Measurements from ENCODE around the gene UGGT1.
"Not testable (repeated sequence)": the region's sequence is repeated elsewhere in the genome, so short reads cannot be mapped to it uniquely, and the experiment has no call there.

UGGT1 gene

GRCh38 chr2:128206245-128206644, 115.2 kb downstream of the UGGT1 start:
- H4K8ac ChIP-seq (ENCODE audit: low read length), result no peak overlapping the region
- no peak overlapping the region for H3K27ac ChIP-seq (ENCODE audit: low read length, poor library complexity, severe bottlenecking)
- H3K4me2 ChIP-seq (ENCODE audit: low read length, poor library complexity, severe bottlenecking), result no peak overlapping the region
- no peak overlapping the region for H3K23ac ChIP-seq (ENCODE audit: low read length in 2 of 2)
- H2BK120ac ChIP-seq (ENCODE audit: low read depth, low read length), result no peak overlapping the region
- H3K4me3 ChIP-seq (ENCODE audit: insufficient read depth in 1 of 2, low read depth in 1 of 2, low read length in 2 of 2), result no peak overlapping the region
- H2AFZ ChIP-seq (ENCODE audit: low read depth, low read length), result no peak overlapping the region
- no peak overlapping the region for H2BK15ac ChIP-seq (ENCODE audit: low read depth, poor library complexity, severe bottlenecking)
- H3K27me3 ChIP-seq (ENCODE audit: control insufficient read depth in 1 of 2, insufficient read depth in 1 of 2, low read length in 2 of 2), result no peaks in the 10 kb centered on the region
- no peak overlapping the region for H2BK12ac ChIP-seq (ENCODE audit: low read length in 2 of 2)
- H3K79me1 ChIP-seq (replicated peaks; ENCODE audit: low read length, poor library complexity, severe bottlenecking), result no peaks in the 10 kb centered on the region
- H3K36me3 ChIP-seq (ENCODE audit: control insufficient read depth in 1 of 2, insufficient read depth in 2 of 2, low read depth in 1 of 2, low read length in 2 of 2), result no peaks in the 10 kb centered on the region
- no peak for DNase-seq
- H2AK5ac ChIP-seq (ENCODE audit: low read length, severe bottlenecking), result no peak overlapping the region
- no peaks in the 10 kb centered on the region for H3K9me3 ChIP-seq (ENCODE audit: control insufficient read depth, low read length)
- H3K4me1 ChIP-seq (ENCODE audit: control insufficient read depth, insufficient read depth, low read depth, low read length), result no peaks in the 10 kb centered on the region
- no peak overlapping the region for H3K18ac ChIP-seq (ENCODE audit: low read depth in 1 of 2, low read length in 2 of 2)
- no peak overlapping the region for H2BK5ac ChIP-seq (ENCODE audit: low read depth, low read length, poor library complexity, severe bottlenecking)
- H4K91ac ChIP-seq (ENCODE audit: low read length), result no peak overlapping the region
- H3K14ac ChIP-seq (ENCODE audit: low read length in 2 of 2), result no peak overlapping the region
- H3K4ac ChIP-seq (ENCODE audit: low read depth in 1 of 2, low read length in 2 of 2), result no peak overlapping the region
- no peak overlapping the region for H3K9ac ChIP-seq (ENCODE audit: low read length)
- 58% methylated on average over 3 of the region's 3 CpGs for WGBS

GRCh38 chr2:128208023-128208422, 117.0 kb downstream of the UGGT1 start:
- Histone ChIP-seq H2BK15ac (ENCODE audit: low read depth, poor library complexity, severe bottlenecking) (no peak overlapping the region), H3K27ac (ENCODE audit: low read length, poor library complexity, severe bottlenecking) (no peak overlapping the region), H2AK5ac (ENCODE audit: low read length, severe bottlenecking) (no peak overlapping the region), H3K36me3 (ENCODE audit: control insufficient read depth in 1 of 2, insufficient read depth in 2 of 2, low read depth in 1 of 2, low read length in 2 of 2) (no peaks in the 10 kb centered on the region), H3K14ac (ENCODE audit: low read length in 2 of 2) (no peak overlapping the region), H3K27me3 (ENCODE audit: control insufficient read depth in 1 of 2, insufficient read depth in 1 of 2, low read length in 2 of 2) (peaks cover 0 to 4% of the 10 kb centered on the region in 2 experiments), H3K4me3 (ENCODE audit: insufficient read depth in 1 of 2, low read depth in 1 of 2, low read length in 2 of 2) (no peak overlapping the region), H3K23ac (ENCODE audit: low read length in 2 of 2) (no peak overlapping the region), H4K8ac (ENCODE audit: low read length) (no peak overlapping the region), H3K18ac (ENCODE audit: low read depth in 1 of 2, low read length in 2 of 2) (no peak overlapping the region), H2BK12ac (ENCODE audit: low read length in 2 of 2) (no peak overlapping the region), H3K4ac (ENCODE audit: low read depth in 1 of 2, low read length in 2 of 2) (no peak overlapping the region), H4K91ac (ENCODE audit: low read length) (no peak overlapping the region), H3K9ac (ENCODE audit: low read length) (no peak overlapping the region), H2AFZ (ENCODE audit: low read depth, low read length) (no peak overlapping the region), H3K4me1 (ENCODE audit: control insufficient read depth, insufficient read depth, low read depth, low read length) (no peaks in the 10 kb centered on the region), H3K4me2 (ENCODE audit: low read length, poor library complexity, severe bottlenecking) (no peak overlapping the region), H2BK120ac (ENCODE audit: low read depth, low read length) (no peak overlapping the region), H3K79me1 (replicated peaks; ENCODE audit: low read length, poor library complexity, severe bottlenecking) (no peaks in the 10 kb centered on the region), H3K9me3 (ENCODE audit: control insufficient read depth, low read length) (no peaks in the 10 kb centered on the region), H2BK5ac (ENCODE audit: low read depth, low read length, poor library complexity, severe bottlenecking) (no peak overlapping the region)
- 92% methylated on average over 23 of the region's 23 CpGs for WGBS
- DNase-seq, result no peak

DNA sequence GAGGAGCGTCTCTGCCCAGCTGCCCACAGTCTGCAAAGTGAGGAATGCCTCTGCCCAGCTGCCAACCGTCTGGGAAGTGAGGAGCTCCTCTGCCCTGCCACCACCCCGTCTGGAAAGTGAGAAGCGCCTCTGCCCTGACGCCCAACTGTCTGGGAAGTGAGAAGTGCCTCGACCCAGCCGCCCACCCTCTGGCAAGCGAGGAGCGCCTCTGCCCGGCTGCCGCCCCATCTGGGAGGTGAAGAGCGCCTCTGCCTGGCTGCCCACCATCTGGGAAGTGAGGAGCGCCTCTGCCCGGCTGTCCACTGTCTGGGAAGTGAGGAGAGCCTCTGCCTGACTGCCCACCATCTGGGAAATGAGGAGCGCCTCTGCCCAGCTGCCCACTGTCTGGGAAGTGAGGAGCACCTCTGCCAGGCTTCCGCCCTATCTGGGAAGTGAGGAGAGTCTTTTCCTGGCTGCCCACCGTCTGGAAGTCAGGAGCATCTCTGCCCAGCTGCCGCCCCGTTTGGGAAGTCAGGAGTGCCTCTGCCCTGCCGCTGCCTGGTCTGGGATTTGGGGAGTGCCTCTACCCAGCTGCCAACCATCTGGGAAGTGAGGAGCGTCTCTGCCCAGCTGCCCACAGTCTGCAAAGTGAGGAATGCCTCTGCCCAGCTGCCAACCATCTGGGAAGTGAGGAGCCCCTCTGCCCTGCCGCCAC, 117.8 kb downstream of the UGGT1 start:
- not testable (repeated sequence) for H3K27ac ChIP-seq (ENCODE audit: low read length, poor library complexity, severe bottlenecking); H3K14ac ChIP-seq (ENCODE audit: low read length in 2 of 2); H2AK5ac ChIP-seq (ENCODE audit: low read length, severe bottlenecking); H2BK15ac ChIP-seq (ENCODE audit: low read depth, poor library complexity, severe bottlenecking); H3K36me3 ChIP-seq (ENCODE audit: control insufficient read depth in 1 of 2, insufficient read depth in 2 of 2, low read depth in 1 of 2, low read length in 2 of 2); H2AFZ ChIP-seq (ENCODE audit: low read depth, low read length); H3K79me1 ChIP-seq (replicated peaks; ENCODE audit: low read length, poor library complexity, severe bottlenecking); H3K9ac ChIP-seq (ENCODE audit: low read length); DNase-seq; H4K91ac ChIP-seq (ENCODE audit: low read length); H2BK5ac ChIP-seq (ENCODE audit: low read depth, low read length, poor library complexity, severe bottlenecking); H3K4me1 ChIP-seq (ENCODE audit: control insufficient read depth, insufficient read depth, low read depth, low read length); H3K4me3 ChIP-seq (ENCODE audit: insufficient read depth in 1 of 2, low read depth in 1 of 2, low read length in 2 of 2); H3K4me2 ChIP-seq (ENCODE audit: low read length, poor library complexity, severe bottlenecking); H2BK12ac ChIP-seq (ENCODE audit: low read length in 2 of 2); H3K27me3 ChIP-seq (ENCODE audit: control insufficient read depth in 1 of 2, insufficient read depth in 1 of 2, low read length in 2 of 2); H3K9me3 ChIP-seq (ENCODE audit: control insufficient read depth, low read length); H4K8ac ChIP-seq (ENCODE audit: low read length); H3K18ac ChIP-seq (ENCODE audit: low read depth in 1 of 2, low read length in 2 of 2); H3K23ac ChIP-seq (ENCODE audit: low read length in 2 of 2); H3K4ac ChIP-seq (ENCODE audit: low read depth in 1 of 2, low read length in 2 of 2); H2BK120ac ChIP-seq (ENCODE audit: low read depth, low read length)
- WGBS, result 94% methylated on average over 22 of the region's 22 CpGs

DNA sequence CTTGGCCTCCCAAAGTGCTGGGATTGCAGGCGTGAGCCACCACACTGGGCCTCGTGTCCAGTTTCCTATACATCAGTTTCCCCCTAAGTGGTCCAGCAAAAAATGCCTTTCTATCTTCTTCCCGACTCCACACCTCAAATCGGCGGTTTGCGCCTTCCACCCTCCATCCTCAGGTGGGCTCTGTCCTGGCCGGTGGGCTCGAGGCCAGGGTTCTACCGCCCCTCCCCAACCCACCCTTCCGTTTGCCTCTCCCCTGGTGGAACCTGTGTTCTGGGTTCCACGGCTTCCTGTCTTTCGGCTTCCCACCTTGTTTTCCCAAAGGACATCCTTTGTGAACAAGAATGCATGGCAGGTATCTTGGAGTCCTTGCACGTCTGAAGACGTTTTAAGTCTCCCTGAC, 123.3 kb downstream of the UGGT1 start:
- Histone ChIP-seq H3K79me1 (replicated peaks; ENCODE audit: low read length, poor library complexity, severe bottlenecking) (no peaks in the 10 kb centered on the region), H2BK15ac (ENCODE audit: low read depth, poor library complexity, severe bottlenecking) (no peak overlapping the region), H2AK5ac (ENCODE audit: low read length, severe bottlenecking) (no peak overlapping the region), H3K4me1 (ENCODE audit: control insufficient read depth, insufficient read depth, low read depth, low read length) (no peaks in the 10 kb centered on the region), H3K4me2 (ENCODE audit: low read length, poor library complexity, severe bottlenecking) (no peak overlapping the region), H2AFZ (ENCODE audit: low read depth, low read length) (no peak overlapping the region), H3K9me3 (ENCODE audit: control insufficient read depth, low read length) (no peaks in the 10 kb centered on the region), H3K36me3 (ENCODE audit: control insufficient read depth in 1 of 2, insufficient read depth in 2 of 2, low read depth in 1 of 2, low read length in 2 of 2) (no peaks in the 10 kb centered on the region), H3K4me3 (ENCODE audit: insufficient read depth in 1 of 2, low read depth in 1 of 2, low read length in 2 of 2) (no peak overlapping the region), H3K23ac (ENCODE audit: low read length in 2 of 2) (no peak overlapping the region), H3K14ac (ENCODE audit: low read length in 2 of 2) (no peak overlapping the region), H3K27me3 (ENCODE audit: control insufficient read depth in 1 of 2, insufficient read depth in 1 of 2, low read length in 2 of 2) (peaks cover 0 to 10% of the 10 kb centered on the region in 2 experiments), H2BK120ac (ENCODE audit: low read depth, low read length) (no peak overlapping the region), H3K4ac (ENCODE audit: low read depth in 1 of 2, low read length in 2 of 2) (no peak overlapping the region), H3K27ac (ENCODE audit: low read length, poor library complexity, severe bottlenecking) (no peak overlapping the region), H4K8ac (ENCODE audit: low read length) (no peak overlapping the region), H3K18ac (ENCODE audit: low read depth in 1 of 2, low read length in 2 of 2) (no peak overlapping the region), H4K91ac (ENCODE audit: low read length) (no peak overlapping the region), H3K9ac (ENCODE audit: low read length) (no peak overlapping the region), H2BK5ac (ENCODE audit: low read depth, low read length, poor library complexity, severe bottlenecking) (no peak overlapping the region), H2BK12ac (ENCODE audit: low read length in 2 of 2) (no peak overlapping the region)
- WGBS, result 89% methylated on average over 12 of the region's 14 CpGs
- DNase-seq, result no peak

All from mesenchymal stem cell (in vitro differentiated cells and primary cell).